ENCODE results near the gene SKAP1. TPM values are rescaled to one million over a fixed set of nuclear protein-coding genes. Genes with fewer than 3 reads are reported as not detected.

The SKAP1 gene
- total RNA-seq, 1 donor from 2014 or later, result 0.69 TPM

GRCh38 chr17:48459070-48459844 lies 29.2 kb upstream of the SKAP1 start:
- Mint-ChIP-seq H3K36me3 (ENCODE audit: insufficient read depth) (no peaks in the 10 kb centered on the region), H3K4me3 (ENCODE audit: low read depth) (no peak overlapping the region), H3K27ac (no peak overlapping the region), H3K9me3 (ENCODE audit: low read depth) (no peaks in the 10 kb centered on the region), H3K27me3 (peaks cover 47% of the 10 kb centered on the region), H3K4me1 (ENCODE audit: low read depth) (peaks cover 12% of the 10 kb centered on the region)
- no peak for TF ChIP-seq CTCF (IDR thresholded peaks at IDR 0.05; ENCODE audit: unreplicated experiment)
- no peak for DNase-seq (ENCODE audit: low spot score, unreplicated experiment)

- DNase-seq (ENCODE audit: low spot score, unreplicated experiment), result peak; percentile 62
- Mint-ChIP-seq H3K4me3 (ENCODE audit: low read depth) (peak overlapping the region; percentile 58), H3K36me3 (ENCODE audit: insufficient read depth) (no peaks in the 10 kb centered on the region), H3K27ac (no peak overlapping the region), H3K27me3 (peaks cover 37% of the 10 kb centered on the region), H3K4me1 (ENCODE audit: low read depth) (peaks cover 12% of the 10 kb centered on the region), H3K9me3 (ENCODE audit: low read depth) (no peaks in the 10 kb centered on the region)
- TF ChIP-seq CTCF (IDR thresholded peaks at IDR 0.05; ENCODE audit: unreplicated experiment), result peak; percentile 98
These were observed 27.2 kb upstream of the SKAP1 start for GRCh38 chr17:48457080-48457836.

- TF ChIP-seq CTCF (IDR thresholded peaks at IDR 0.05; ENCODE audit: unreplicated experiment), result no peak
- Mint-ChIP-seq H3K27me3 (peaks cover 34% of the 10 kb centered on the region), H3K4me3 (ENCODE audit: low read depth) (peak overlapping the region; percentile 58), H3K27ac (no peak overlapping the region), H3K4me1 (ENCODE audit: low read depth) (peaks cover 12% of the 10 kb centered on the region), H3K36me3 (ENCODE audit: insufficient read depth) (no peaks in the 10 kb centered on the region), H3K9me3 (ENCODE audit: low read depth) (no peaks in the 10 kb centered on the region)
- DNase-seq (ENCODE audit: low spot score, unreplicated experiment), result no peak
These were observed 26.6 kb upstream of the SKAP1 start for GRCh38 chr17:48456589-48456988.

- Mint-ChIP-seq H3K27ac (no peak overlapping the region), H3K9me3 (ENCODE audit: low read depth) (no peaks in the 10 kb centered on the region), H3K27me3 (peaks cover 34% of the 10 kb centered on the region), H3K4me3 (ENCODE audit: low read depth) (no peak overlapping the region), H3K4me1 (ENCODE audit: low read depth) (peaks cover 12% of the 10 kb centered on the region), H3K36me3 (ENCODE audit: insufficient read depth) (no peaks in the 10 kb centered on the region)
- no peak for TF ChIP-seq CTCF (IDR thresholded peaks at IDR 0.05; ENCODE audit: unreplicated experiment)
- no peak for DNase-seq (ENCODE audit: low spot score, unreplicated experiment)
These were observed 25.8 kb upstream of the SKAP1 start for GRCh38 chr17:48455791-48456190.

- Mint-ChIP-seq H3K36me3 (ENCODE audit: insufficient read depth) (no peaks in the 10 kb centered on the region), H3K27me3 (peaks cover 25% of the 10 kb centered on the region), H3K27ac (no peak overlapping the region), H3K4me1 (ENCODE audit: low read depth) (peaks cover 12% of the 10 kb centered on the region), H3K4me3 (ENCODE audit: low read depth) (no peak overlapping the region), H3K9me3 (ENCODE audit: low read depth) (no peaks in the 10 kb centered on the region)
- no peak for DNase-seq (ENCODE audit: low spot score, unreplicated experiment)
- TF ChIP-seq CTCF (IDR thresholded peaks at IDR 0.05; ENCODE audit: unreplicated experiment), result no peak
These were observed 23.4 kb upstream of the SKAP1 start for GRCh38 chr17:48453447-48453846.

Data from progenitor cell of endocrine pancreas (in vitro differentiated cells).